22Rv1 (cell line): ENCODE results near the gene HID1.

Experiments
- H3K27ac ChIP-seq: fragments of 450-650 bp; 2 replicates; pipeline ENCODE4 v1.5.1; 2017
- ZFX ChIP-seq: fragments of 450-650 bp; IDR thresholded peaks from 2 replicates; pipeline ENCODE4 v1.6.1; 2017; ENCODE audit warnings: antibody characterized with exemption, borderline replicate concordance
- TF ChIP-seq, protein P1 (sequence below): fragments of 450-650 bp; IDR thresholded peaks from 2 replicates; pipeline ENCODE4 v1.5.1; 2017; ENCODE audit warnings: mild to moderate bottlenecking

The HID1 gene

DNA sequence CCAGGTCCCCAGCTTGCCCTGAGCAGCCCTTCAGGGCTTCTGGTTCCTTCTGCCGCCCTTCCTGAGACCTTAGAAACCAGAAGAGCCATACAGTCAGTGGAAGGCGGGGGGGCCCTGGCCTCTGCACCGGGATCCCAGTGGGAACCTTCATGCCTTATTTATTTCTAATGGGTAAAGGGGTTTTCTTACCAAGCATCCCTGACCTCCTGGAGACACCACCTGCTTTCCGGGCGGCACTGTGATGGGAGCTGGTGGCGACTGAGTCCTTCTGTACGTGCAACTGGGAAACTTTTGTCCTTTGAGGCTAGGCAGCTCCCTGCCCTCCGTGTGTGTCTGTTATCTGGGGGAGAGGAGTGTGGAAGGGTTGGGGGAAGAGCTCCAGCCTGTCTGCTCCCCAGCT is 32.7 kb upstream of the HID1 start:
- H3K27ac ChIP-seq = no peak overlapping the region
- TF ChIP-seq ZFX = no peak
- TF ChIP-seq, protein P1, sequence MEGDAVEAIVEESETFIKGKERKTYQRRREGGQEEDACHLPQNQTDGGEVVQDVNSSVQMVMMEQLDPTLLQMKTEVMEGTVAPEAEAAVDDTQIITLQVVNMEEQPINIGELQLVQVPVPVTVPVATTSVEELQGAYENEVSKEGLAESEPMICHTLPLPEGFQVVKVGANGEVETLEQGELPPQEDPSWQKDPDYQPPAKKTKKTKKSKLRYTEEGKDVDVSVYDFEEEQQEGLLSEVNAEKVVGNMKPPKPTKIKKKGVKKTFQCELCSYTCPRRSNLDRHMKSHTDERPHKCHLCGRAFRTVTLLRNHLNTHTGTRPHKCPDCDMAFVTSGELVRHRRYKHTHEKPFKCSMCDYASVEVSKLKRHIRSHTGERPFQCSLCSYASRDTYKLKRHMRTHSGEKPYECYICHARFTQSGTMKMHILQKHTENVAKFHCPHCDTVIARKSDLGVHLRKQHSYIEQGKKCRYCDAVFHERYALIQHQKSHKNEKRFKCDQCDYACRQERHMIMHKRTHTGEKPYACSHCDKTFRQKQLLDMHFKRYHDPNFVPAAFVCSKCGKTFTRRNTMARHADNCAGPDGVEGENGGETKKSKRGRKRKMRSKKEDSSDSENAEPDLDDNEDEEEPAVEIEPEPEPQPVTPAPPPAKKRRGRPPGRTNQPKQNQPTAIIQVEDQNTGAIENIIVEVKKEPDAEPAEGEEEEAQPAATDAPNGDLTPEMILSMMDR = no peak

DNA sequence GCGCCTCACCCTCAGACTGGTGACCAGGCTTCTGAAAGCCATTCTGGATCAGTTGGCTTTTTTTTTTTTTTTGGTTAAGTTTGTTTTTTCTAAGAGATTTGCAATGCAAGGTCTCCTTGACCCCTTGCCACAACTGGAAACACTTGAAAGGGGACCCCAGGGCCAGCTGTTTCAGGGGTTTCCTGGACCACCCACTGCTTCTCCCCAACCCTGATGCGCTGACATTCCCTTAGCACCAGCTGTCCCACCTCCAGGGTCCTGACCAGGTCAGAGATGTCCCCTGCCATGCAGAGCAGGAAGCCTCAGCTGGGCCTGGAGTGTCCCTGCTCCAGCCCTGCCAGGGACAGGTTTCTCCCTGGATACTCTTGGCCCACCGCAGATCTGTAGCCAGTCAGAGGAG is 31.8 kb upstream of the HID1 start:
- no peak overlapping the region for H3K27ac ChIP-seq
- no peak for TF ChIP-seq ZFX
- TF ChIP-seq, protein P1 = no peak

DNA sequence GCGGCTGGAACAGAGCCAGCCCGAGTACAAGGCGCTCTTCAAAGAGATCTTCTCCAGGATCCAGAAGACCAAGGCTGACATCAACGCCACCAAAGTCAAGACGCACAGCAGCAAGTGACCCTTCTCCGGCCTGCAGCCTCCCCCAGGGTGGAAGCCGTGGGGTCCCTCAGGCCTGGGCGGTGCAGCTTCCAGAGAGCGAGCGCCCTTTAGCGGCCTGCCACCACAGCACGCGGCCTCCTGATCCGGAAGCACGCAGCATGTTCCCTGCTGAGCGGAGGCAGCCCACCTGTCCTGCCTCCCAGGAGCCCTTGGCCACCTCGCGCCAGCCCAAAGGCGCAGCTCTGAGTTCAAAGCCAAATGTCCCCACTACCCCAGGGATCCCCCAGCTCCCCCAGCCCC is 31.4 kb upstream of the HID1 start:
- TF ChIP-seq, protein P1 = no peak
- TF ChIP-seq ZFX = no peak

DNA sequence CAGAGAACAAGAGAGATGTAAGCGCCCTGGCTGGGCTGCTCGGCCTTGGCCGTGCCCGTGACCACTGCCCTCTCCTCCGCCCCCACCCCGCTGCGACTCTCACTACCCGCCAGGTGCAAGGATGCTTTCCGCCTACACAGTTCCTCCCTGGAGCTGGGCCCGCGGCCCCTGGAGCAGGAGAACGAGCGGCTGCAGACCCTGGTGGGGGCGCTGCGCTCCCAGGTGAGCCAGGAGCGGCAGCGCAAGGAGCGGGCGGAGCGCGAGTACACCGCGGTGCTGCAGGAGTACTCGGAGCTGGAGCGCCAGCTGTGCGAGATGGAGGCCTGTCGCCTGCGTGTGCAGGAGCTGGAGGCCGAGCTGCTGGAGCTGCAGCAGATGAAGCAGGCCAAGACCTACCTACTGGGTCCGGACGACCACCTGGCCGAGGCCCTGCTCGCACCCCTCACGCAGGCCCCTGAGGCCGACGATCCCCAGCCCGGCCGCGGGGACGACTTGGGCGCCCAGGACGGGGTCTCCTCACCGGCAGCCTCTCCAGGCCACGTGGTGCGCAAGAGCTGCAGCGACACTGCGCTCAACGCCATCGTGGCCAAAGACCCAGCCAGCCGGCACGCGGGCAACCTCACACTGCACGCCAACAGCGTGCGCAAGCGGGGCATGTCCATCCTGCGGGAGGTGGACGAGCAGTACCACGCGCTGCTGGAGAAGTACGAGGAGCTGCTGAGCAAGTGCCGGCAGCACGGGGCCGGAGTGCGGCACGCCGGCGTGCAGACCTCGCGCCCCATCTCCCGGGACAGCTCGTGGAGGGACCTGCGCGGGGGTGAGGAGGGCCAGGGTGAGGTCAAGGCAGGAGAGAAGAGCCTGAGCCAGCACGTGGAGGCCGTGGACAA is 30.8 kb upstream of the HID1 start:
- H3K27ac ChIP-seq = no peak overlapping the region
- TF ChIP-seq ZFX = no peak
- TF ChIP-seq, protein P1 = no peak

More for the DNA sequence above, 31.4 kb upstream of the HID1 start:
- no peak overlapping the region for H3K27ac ChIP-seq

DNA sequence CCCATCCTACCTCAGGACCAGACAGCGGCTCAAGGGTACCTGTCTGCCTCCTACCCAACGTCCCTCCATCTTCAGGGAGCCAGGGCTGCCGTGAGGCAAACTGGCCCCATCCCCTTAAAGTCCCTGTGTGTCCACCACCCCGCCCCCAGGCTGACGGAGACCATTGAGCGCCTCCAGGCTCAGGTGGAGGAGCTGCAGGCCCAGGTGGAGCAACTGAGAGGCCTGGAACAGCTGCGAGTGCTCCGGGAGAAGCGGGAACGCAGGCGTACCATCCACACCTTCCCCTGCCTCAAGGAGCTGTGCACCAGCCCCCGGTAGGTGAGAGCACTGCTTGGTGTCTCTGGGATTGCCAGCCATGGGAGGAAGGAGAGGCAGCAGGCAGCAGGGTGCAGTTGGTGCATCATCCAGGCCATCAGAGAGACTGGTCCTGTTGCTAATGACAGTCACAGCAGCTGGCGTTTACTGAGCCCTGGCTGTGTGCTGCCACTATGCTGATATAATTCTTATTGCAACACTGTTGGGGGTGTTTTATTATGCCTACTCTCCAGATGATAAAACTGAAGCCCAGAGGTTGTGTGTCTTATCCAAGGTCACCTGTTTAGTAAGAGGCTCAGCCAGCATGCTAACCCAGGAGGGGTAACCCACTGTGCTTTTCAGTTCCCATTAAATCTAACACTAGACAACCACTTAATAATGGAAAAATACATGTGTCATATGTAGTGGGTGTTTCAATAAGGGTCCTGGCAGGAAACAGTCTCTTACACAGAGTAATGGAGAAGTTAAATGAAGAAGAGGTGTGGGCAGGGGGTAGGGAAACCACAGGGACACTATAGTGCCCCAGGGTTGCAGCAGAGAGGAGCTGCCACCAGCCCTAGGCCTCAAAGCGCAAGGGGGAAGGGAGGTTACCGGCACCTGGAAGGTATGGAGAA is 29.6 kb upstream of the HID1 start:
- TF ChIP-seq, protein P1 = no peak
- no peak for TF ChIP-seq ZFX
- H3K27ac ChIP-seq = no peak overlapping the region

DNA sequence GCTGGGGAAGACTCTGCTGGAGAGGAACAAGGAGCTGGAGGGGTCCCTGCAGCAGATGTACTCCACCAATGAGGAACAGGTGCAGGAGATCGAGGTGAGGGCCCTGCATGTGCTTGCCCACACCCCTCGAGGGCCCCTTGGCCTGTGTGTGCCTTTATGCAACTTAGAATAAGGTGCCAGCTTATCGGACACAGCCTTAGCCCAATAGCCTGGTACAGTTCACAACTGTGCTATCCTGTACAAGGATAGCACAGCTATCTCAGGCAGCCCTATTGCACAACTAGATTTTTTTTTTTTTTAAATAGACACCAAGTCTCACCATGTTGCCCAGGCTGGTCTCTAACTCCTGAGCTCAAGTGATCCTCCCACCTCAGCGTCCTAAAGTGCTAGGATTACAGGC is 27.0 kb upstream of the HID1 start:
- TF ChIP-seq, protein P1 = no peak
- TF ChIP-seq ZFX = no peak
- H3K27ac ChIP-seq = no peak overlapping the region
